IPS-15b (cell line): ENCODE measurements around the gene NSD1.

ENCODE experiments used
- H3K27me3 ChIP-seq: one replicate; pipeline ENCODE4 v1.6.1; 2013; ENCODE audit warnings: low read length; ENCODE audit not compliant: control insufficient read depth, insufficient read depth
- H3K36me3 ChIP-seq: one replicate; pipeline ENCODE4 v1.6.1; 2013; ENCODE audit warnings: low read length; ENCODE audit not compliant: control insufficient read depth, insufficient read depth
- H3K4me1 ChIP-seq: one replicate; pipeline ENCODE4 v1.6.1; 2013; ENCODE audit warnings: mild to moderate bottlenecking, low read length; ENCODE audit not compliant: control insufficient read depth, insufficient read depth
- H3K4me3 ChIP-seq: one replicate; pipeline ENCODE4 v1.5.1; 2013; ENCODE audit warnings: low read depth, low read length
- H3K9ac ChIP-seq: one replicate; pipeline ENCODE4 v1.6.1; 2013; ENCODE audit warnings: low read depth, mild to moderate bottlenecking, low read length
- H3K9me3 ChIP-seq: one replicate; pipeline ENCODE4 v1.6.1; 2013; ENCODE audit warnings: mild to moderate bottlenecking, low read length; ENCODE audit not compliant: control insufficient read depth, insufficient read depth

NSD1 gene

GRCh38 chr5:177189416-177189815 lies 55.8 kb downstream of the NSD1 start:
- H3K9me3 ChIP-seq, result no peaks in the 10 kb centered on the region
- H3K9ac ChIP-seq, result no peak overlapping the region
- no peaks in the 10 kb centered on the region for H3K4me1 ChIP-seq
- no peaks in the 10 kb centered on the region for H3K27me3 ChIP-seq
- H3K36me3 ChIP-seq, result peaks cover 7% of the 10 kb centered on the region
- no peak overlapping the region for H3K4me3 ChIP-seq

DNA sequence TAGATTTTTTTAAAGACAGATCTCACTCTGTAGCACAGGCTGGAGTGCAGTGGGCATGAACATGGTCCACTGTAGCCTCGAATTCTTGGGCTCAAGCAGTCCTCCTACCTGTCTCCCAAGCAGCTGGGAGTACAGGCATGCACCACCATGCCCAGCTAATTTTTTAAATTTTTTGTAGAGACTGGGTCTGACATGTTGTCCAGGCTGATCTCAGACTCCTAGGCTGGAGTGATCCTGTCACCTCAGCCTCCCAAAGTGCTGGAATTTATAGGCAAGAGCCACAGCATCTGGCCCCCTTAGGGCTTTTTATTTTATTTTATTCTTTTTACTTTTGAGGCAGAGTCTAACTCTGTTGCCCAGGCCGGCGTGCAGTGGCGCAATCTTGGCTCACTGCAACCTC lies 56.4 kb downstream of the NSD1 start:
- H3K4me1 ChIP-seq, result no peaks in the 10 kb centered on the region
- H3K4me3 ChIP-seq, result no peak overlapping the region
- H3K36me3 ChIP-seq, result peaks cover 12% of the 10 kb centered on the region
- no peaks in the 10 kb centered on the region for H3K27me3 ChIP-seq
- H3K9me3 ChIP-seq, result no peaks in the 10 kb centered on the region
- no peak overlapping the region for H3K9ac ChIP-seq

- Histone ChIP-seq H3K27me3 (no peaks in the 10 kb centered on the region), H3K4me3 (no peak overlapping the region), H3K4me1 (no peaks in the 10 kb centered on the region), H3K9ac (no peak overlapping the region), H3K36me3 (peaks cover 21% of the 10 kb centered on the region), H3K9me3 (no peaks in the 10 kb centered on the region)
These were observed 60.7 kb downstream of the NSD1 start for GRCh38 chr5:177194268-177194667.

GRCh38 chr5:177195307-177195952 lies 61.9 kb downstream of the NSD1 start:
- peaks cover 29% of the 10 kb centered on the region for H3K36me3 ChIP-seq
- H3K27me3 ChIP-seq, result no peaks in the 10 kb centered on the region
- no peaks in the 10 kb centered on the region for H3K9me3 ChIP-seq
- no peak overlapping the region for H3K4me3 ChIP-seq
- no peaks in the 10 kb centered on the region for H3K4me1 ChIP-seq
- no peak overlapping the region for H3K9ac ChIP-seq

GRCh38 chr5:177198738-177199137 lies 65.2 kb downstream of the NSD1 start:
- Histone ChIP-seq H3K9me3 (no peaks in the 10 kb centered on the region), H3K36me3 (peaks cover 27% of the 10 kb centered on the region), H3K27me3 (no peaks in the 10 kb centered on the region), H3K9ac (no peak overlapping the region), H3K4me1 (no peaks in the 10 kb centered on the region), H3K4me3 (no peak overlapping the region)

DNA sequence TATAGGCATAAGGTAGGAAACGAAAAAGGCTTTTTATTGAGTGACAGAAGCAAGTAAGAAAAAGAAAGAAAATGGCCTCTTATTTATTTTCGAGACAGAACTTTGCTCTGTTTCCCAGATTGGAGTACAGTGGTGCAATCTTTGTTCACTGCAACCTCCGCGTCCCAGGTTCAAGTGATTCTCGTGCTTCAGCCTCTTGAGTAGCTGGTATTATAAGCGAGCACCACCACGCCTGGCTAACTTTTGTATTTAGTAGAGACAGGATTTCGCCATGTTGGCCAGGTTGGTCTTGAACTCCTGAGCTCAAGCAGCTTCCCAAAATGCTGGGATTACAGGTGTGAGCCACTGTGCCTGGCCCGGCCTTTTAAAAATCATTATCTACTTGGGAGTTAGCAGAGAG lies 70.7 kb downstream of the NSD1 start:
- H3K4me1 ChIP-seq, result no peaks in the 10 kb centered on the region
- peaks cover 27% of the 10 kb centered on the region for H3K36me3 ChIP-seq
- H3K9ac ChIP-seq, result no peak overlapping the region
- H3K4me3 ChIP-seq, result no peak overlapping the region
- no peaks in the 10 kb centered on the region for H3K27me3 ChIP-seq
- H3K9me3 ChIP-seq, result no peaks in the 10 kb centered on the region

DNA sequence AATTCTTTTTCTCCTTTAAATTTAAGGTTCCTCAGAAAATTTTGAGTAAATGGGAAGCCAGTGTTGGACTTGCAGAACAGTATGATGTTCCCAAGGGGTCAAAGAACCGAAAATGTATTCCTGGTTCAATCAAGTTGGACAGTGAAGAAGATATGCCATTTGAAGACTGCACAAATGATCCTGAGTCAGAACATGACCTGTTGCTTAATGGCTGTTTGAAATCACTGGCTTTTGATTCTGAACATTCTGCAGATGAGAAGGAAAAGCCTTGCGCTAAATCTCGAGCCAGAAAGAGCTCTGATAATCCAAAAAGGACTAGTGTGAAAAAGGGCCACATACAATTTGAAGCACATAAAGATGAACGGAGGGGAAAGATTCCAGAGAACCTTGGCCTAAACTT lies 76.0 kb downstream of the NSD1 start:
- no peaks in the 10 kb centered on the region for H3K27me3 ChIP-seq
- H3K4me1 ChIP-seq, result no peaks in the 10 kb centered on the region
- H3K4me3 ChIP-seq, result no peak overlapping the region
- H3K36me3 ChIP-seq, result peaks cover 26% of the 10 kb centered on the region
- H3K9ac ChIP-seq, result no peak overlapping the region
- H3K9me3 ChIP-seq, result no peaks in the 10 kb centered on the region

DNA sequence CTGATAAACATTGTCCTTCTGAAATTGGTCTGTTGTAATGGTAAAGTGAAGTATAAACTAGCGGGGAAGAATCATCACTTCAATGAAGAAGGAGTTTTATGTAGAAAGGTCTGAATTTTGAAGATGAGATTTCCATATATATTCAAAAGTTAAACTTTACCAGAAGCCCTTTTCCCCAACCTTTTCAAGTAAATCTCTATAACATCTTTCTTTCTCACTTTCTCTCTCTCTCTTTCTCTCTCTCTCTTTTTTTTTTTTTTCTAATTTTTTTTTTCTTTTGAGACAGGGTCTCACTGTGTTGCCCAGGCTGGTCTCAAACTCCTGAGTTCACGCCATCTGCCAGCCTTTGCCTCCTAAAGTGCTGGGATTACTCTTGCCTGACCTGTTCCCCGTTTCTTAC lies 78.7 kb downstream of the NSD1 start:
- H3K4me1 ChIP-seq, result no peaks in the 10 kb centered on the region
- H3K9ac ChIP-seq, result no peak overlapping the region
- H3K36me3 ChIP-seq, result peaks cover 22% of the 10 kb centered on the region
- no peaks in the 10 kb centered on the region for H3K27me3 ChIP-seq
- H3K4me3 ChIP-seq, result no peak overlapping the region
- H3K9me3 ChIP-seq, result no peaks in the 10 kb centered on the region

- Histone ChIP-seq H3K4me3 (no peak overlapping the region), H3K4me1 (no peaks in the 10 kb centered on the region), H3K36me3 (peaks cover 3% of the 10 kb centered on the region)
These were observed 87.0 kb downstream of the NSD1 start for GRCh38 chr5:177220576-177220975.

GRCh38 chr5:177222269-177222668 lies 88.7 kb downstream of the NSD1 start:
- no peak overlapping the region for H3K9ac ChIP-seq
- H3K4me1 ChIP-seq, result no peaks in the 10 kb centered on the region
- no peaks in the 10 kb centered on the region for H3K27me3 ChIP-seq
- H3K4me3 ChIP-seq, result no peak overlapping the region
- no peaks in the 10 kb centered on the region for H3K9me3 ChIP-seq
- peaks cover 3% of the 10 kb centered on the region for H3K36me3 ChIP-seq

More at GRCh38 chr5:177220576-177220975, 87.0 kb downstream of the NSD1 start:
- H3K9me3 ChIP-seq, result no peaks in the 10 kb centered on the region
- H3K27me3 ChIP-seq, result no peaks in the 10 kb centered on the region
- no peak overlapping the region for H3K9ac ChIP-seq

DNA sequence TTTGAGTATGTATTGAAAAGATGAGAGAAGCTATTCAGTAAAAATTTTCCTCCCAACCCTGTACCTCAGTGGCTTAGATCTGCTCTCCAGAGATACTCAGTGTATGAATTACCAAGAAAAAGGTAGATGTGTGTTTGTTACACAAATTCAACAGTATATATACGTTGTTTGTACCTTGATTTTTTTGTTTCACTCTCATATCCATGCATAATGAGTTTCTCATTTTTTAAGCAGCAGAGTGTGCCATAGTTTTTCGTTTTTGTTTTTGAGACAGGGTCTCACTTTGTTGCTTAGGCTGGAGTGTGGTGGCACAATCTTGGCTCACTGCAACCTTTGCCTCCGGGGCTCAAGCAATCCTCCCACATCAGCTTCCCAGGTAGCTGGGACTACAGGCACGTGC lies 92.2 kb downstream of the NSD1 start:
- H3K4me1 ChIP-seq, result no peaks in the 10 kb centered on the region
- no peaks in the 10 kb centered on the region for H3K36me3 ChIP-seq
- H3K9me3 ChIP-seq, result no peaks in the 10 kb centered on the region
- H3K9ac ChIP-seq, result no peak overlapping the region
- H3K4me3 ChIP-seq, result no peak overlapping the region
- H3K27me3 ChIP-seq, result no peaks in the 10 kb centered on the region

DNA sequence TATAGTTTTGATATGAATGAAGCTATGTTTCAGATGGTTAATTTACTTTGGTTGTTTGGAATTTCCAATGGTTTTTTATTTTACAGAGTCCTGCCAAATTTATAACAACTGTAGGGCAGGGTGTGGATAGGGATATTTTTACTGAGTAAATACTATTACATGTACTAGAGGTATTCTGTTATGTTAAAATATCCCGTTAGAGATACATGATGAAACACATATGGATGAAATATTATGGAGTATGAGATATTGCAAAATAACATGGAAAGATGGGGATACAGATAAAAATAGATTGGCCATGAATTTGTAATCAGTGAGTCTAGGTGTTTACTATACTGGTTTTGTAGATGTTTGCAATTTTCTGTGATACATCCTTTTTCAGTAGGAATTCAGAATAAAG lies 93.3 kb downstream of the NSD1 start:
- Histone ChIP-seq H3K27me3 (no peaks in the 10 kb centered on the region), H3K4me3 (no peak overlapping the region), H3K9ac (no peak overlapping the region), H3K36me3 (peaks cover 3% of the 10 kb centered on the region), H3K4me1 (no peaks in the 10 kb centered on the region), H3K9me3 (no peaks in the 10 kb centered on the region)
